NB4 (cell line): ENCODE results near the gene NR4A3.

Source experiments
- MYC ChIP-seq: IDR thresholded peaks from 2 replicates; pipeline ENCODE4 v1.6.1; 2011; ENCODE audit warnings: low read depth, low read length
- POLR2A ChIP-seq: IDR thresholded peaks from 2 replicates; pipeline ENCODE4 v1.6.1; 2011; ENCODE audit warnings: mild to moderate bottlenecking; ENCODE audit not compliant: insufficient read length; ENCODE audit errors: extremely low read depth
- TF ChIP-seq, protein P1 (sequence below): IDR thresholded peaks from one replicate; pipeline ENCODE4 v1.5.1; 2012; ENCODE audit warnings: low read depth, low read length

DNA sequence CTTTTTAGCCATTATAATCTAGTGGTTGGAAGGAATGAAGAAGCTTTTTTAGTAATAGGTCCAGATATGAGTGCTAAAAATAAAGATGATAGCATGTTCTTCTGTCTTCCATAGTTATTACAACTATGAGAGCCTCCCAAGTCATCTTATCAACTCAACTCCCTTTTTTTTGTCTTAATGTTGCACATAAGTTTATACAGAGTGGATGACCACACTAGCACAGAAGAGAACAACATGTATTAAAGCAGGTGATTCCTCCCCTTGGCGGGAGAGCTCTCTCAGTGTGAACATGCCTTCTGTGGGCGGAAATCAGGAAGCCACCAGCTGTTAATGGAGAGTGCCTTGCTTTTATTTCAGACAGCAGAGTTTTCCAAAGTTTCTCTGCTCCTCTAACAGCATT is 44.7 kb downstream of the NR4A3 start:
- TF ChIP-seq, protein P1, sequence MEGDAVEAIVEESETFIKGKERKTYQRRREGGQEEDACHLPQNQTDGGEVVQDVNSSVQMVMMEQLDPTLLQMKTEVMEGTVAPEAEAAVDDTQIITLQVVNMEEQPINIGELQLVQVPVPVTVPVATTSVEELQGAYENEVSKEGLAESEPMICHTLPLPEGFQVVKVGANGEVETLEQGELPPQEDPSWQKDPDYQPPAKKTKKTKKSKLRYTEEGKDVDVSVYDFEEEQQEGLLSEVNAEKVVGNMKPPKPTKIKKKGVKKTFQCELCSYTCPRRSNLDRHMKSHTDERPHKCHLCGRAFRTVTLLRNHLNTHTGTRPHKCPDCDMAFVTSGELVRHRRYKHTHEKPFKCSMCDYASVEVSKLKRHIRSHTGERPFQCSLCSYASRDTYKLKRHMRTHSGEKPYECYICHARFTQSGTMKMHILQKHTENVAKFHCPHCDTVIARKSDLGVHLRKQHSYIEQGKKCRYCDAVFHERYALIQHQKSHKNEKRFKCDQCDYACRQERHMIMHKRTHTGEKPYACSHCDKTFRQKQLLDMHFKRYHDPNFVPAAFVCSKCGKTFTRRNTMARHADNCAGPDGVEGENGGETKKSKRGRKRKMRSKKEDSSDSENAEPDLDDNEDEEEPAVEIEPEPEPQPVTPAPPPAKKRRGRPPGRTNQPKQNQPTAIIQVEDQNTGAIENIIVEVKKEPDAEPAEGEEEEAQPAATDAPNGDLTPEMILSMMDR, result no peak
- TF ChIP-seq MYC (no peak), POLR2A (no peak)
